Fibroblast of villous mesenchyme (primary cell): ENCODE results near the gene ZNF726. TPM values are rescaled to one million over a fixed set of nuclear protein-coding genes. Genes with fewer than 3 reads are reported as not detected.
"Not testable (repeated sequence)": the region's sequence is repeated elsewhere in the genome, so short reads cannot be mapped to it uniquely, and the experiment has no call there.

Experiments used
- DNase-seq: peaks from one replicate; pipeline ENCODE4 v3.0.0-alpha.2; 2010; ENCODE audit warnings: low read depth
- H3K4me3 ChIP-seq: 2 replicates; pipeline ENCODE4 v1.5.1; 2011; ENCODE audit warnings: low read depth, mild to moderate bottlenecking, low read length
- total RNA-seq: library from RNA; depleted of rRNA; stranded (reverse); fragments of >200 nt; gene quantifications from 2 replicates; pipeline ENCODE4 v1.2.3, GENCODE V29; 2012
- TF ChIP-seq, protein P1 (sequence below): IDR thresholded peaks from 2 replicates; pipeline ENCODE4 v1.5.1; 2012; ENCODE audit warnings: low read depth, mild to moderate bottlenecking, low read length; ENCODE audit not compliant: insufficient read depth

The ZNF726 gene
- total RNA-seq, 1 donor: 4.3 TPM

DNA sequence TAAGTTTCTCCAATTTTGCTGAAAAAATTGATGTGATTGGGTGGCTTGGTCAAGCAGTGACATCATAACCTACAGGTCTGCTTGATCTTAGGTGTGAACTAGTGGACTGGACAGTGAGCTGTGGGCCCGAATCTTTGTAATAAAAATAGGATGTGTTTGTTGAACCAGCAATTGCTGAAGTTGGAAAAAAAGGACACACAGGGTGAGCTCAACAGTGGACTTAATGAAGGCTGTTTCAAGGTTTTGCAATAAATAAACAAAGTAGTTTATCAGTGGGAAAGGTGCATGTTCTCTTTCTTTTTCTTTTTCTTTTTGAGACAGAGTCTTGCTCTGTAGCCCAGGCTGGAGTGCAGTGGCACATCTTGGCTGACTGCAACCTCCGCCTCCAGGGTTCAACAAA, 30.3 kb upstream of the ZNF726 start:
- no peak overlapping the region for H3K4me3 ChIP-seq
- TF ChIP-seq, protein P1, sequence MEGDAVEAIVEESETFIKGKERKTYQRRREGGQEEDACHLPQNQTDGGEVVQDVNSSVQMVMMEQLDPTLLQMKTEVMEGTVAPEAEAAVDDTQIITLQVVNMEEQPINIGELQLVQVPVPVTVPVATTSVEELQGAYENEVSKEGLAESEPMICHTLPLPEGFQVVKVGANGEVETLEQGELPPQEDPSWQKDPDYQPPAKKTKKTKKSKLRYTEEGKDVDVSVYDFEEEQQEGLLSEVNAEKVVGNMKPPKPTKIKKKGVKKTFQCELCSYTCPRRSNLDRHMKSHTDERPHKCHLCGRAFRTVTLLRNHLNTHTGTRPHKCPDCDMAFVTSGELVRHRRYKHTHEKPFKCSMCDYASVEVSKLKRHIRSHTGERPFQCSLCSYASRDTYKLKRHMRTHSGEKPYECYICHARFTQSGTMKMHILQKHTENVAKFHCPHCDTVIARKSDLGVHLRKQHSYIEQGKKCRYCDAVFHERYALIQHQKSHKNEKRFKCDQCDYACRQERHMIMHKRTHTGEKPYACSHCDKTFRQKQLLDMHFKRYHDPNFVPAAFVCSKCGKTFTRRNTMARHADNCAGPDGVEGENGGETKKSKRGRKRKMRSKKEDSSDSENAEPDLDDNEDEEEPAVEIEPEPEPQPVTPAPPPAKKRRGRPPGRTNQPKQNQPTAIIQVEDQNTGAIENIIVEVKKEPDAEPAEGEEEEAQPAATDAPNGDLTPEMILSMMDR: no peak

DNA sequence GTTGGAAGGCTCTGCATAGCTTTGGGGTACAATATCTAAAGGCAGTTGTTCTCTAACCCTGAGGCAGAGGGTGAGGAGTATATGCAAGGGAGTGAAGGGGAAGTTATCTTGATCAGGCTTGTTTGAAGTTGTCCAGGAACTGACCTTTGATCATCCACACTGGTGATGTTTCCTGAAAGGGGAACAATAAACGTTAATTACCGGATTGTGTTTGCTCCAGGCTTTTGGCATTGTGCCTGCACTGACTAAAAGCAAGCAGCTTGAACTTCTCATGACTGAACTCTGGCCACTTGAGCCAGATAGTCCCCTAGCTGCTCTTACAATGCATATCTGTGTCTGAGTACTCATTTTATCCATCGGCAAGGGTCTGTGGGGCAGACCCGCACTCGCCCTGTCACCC, 27.0 kb upstream of the ZNF726 start:
- DNase-seq: peak; percentile 7
- no peak overlapping the region for H3K4me3 ChIP-seq
- TF ChIP-seq, protein P1: no peak

More for the DNA sequence above, 30.3 kb upstream of the ZNF726 start:
- DNase-seq: no peak

DNA sequence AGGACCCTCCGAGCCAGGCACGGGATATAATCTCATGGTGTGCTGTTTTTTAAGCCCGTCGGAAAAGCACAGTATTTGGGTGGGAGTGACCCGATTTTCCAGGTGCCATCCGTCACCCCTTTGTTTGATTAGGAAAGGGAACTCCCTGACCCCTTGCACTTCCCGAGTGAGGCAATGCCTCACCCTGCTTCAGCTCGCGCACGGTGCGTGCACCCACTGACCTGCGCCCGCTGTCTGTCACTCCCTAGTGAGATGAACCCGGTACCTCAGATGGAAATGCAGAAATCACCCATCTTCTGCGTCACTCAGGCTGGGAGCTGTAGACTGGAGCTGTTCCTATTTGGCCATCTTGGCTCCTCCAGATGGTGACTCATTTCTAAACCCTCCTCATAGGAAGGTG, 18.6 kb upstream of the ZNF726 start:
- not testable (repeated sequence) for DNase-seq, H3K4me3 ChIP-seq

DNA sequence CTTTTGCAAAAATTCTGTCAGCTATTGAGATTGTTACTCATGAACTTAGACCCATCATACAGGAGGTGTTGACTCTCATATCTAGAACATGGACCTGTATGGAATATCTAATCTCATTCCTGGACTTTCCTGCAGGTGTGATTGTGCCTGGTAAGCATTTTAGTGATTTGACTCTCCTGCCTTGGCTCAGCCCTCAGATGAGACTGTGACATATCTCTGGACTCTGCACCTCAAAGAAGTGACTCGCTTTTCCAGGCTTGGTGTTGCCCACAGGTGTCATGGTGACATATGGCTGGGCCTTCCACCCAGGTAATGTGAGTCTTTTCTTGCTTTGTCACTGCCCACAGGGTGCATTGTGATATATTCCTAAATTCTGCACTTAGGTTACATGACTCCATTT, 17.8 kb upstream of the ZNF726 start:
- DNase-seq: no peak
- TF ChIP-seq, protein P1: no peak
- no peak overlapping the region for H3K4me3 ChIP-seq

DNA sequence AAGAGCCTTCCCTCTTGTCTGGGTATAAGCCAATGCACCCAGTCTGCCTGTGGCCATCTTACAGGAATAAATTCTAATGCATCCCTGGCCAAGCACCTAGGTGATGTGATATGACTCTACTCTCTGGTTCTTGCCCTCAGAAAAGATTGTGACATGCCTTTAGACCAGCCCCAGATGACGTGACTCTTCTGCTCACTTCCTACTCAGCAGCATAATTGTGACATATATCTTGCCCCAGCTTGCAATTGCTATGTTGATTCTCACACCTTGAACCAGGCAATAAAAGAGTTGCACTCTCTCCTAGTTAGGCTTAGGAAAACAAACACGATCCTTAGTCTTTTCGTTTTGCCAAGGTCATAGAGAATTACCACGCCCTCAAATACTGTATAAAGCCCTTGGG, 13.3 kb upstream of the ZNF726 start:
- no peak for DNase-seq
- H3K4me3 ChIP-seq: no peak overlapping the region
- TF ChIP-seq, protein P1: no peak

DNA sequence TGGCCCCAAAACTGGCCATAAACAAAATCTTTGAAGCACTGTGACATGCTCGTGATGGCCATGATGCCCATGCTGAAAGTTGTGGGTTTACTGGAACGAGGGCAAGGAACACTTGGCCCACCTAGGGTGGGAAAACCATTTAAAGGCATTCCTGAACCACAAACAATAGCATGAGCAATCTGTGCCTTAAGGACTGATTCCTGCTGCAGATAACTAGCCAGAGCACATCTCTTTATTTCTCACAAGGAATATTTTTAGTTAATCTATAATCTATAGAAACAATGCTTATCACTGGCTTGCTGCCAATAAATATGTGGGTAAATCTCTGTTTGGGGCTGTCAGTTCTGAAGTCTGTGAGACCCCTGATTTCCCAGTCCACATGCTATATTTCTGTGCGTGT, 10.3 kb upstream of the ZNF726 start:
- TF ChIP-seq, protein P1: no peak
- H3K4me3 ChIP-seq: no peak overlapping the region
- no peak for DNase-seq

DNA sequence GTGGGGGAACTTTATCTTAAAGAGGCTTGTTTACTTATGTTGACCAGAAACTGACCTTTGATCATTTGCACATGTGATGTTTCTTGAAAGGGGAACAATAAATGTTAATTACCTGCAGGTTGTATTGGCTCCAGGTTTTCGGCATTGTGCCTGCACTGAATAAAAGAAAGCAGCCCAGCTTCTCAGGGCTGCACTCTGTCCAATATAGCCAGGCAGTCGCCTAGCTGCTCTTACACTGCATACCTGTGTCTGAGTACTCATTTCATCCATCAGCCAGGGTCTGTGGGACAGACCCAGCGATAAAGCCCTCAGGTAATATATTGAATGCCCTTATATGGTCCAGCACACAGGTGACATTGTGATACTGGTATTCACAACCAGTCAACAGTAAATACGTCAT, 8.9 kb upstream of the ZNF726 start:
- TF ChIP-seq, protein P1: no peak
- no peak for DNase-seq
- H3K4me3 ChIP-seq: no peak overlapping the region
